Hepatocyte (in vitro differentiated cells): Measurements from ENCODE around the gene MAFB.

Source experiments
- EZH2 ChIP-seq: fragments of 200-600 bp; sonication (generic); IDR thresholded peaks from 2 replicates; pipeline ENCODE4 v1.6.1; 2016; ENCODE audit warnings: antibody characterized with exemption, mild to moderate bottlenecking, borderline replicate concordance
- EZH2phosphoT487 ChIP-seq: fragments of 200-600 bp; sonication (generic); IDR thresholded peaks from one replicate; pipeline ENCODE4 v1.6.1; 2018; ENCODE audit warnings: antibody characterized with exemption, mild to moderate bottlenecking, low read depth, moderate library complexity; ENCODE audit not compliant: unreplicated experiment, severe bottlenecking
- TF ChIP-seq, protein P1 (sequence below): fragments of 200-600 bp; sonication (generic); IDR thresholded peaks from 2 replicates; pipeline ENCODE4 v1.5.1; 2016; ENCODE audit warnings: antibody characterized with exemption, mild to moderate bottlenecking; ENCODE audit not compliant: poor library complexity

GRCh38 chr20:40728996-40729395 lies 40.0 kb upstream of the MAFB start:
- TF ChIP-seq, protein P1, sequence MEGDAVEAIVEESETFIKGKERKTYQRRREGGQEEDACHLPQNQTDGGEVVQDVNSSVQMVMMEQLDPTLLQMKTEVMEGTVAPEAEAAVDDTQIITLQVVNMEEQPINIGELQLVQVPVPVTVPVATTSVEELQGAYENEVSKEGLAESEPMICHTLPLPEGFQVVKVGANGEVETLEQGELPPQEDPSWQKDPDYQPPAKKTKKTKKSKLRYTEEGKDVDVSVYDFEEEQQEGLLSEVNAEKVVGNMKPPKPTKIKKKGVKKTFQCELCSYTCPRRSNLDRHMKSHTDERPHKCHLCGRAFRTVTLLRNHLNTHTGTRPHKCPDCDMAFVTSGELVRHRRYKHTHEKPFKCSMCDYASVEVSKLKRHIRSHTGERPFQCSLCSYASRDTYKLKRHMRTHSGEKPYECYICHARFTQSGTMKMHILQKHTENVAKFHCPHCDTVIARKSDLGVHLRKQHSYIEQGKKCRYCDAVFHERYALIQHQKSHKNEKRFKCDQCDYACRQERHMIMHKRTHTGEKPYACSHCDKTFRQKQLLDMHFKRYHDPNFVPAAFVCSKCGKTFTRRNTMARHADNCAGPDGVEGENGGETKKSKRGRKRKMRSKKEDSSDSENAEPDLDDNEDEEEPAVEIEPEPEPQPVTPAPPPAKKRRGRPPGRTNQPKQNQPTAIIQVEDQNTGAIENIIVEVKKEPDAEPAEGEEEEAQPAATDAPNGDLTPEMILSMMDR, result no peak
- TF ChIP-seq EZH2phosphoT487 (no peak), EZH2 (no peak)
